ENCODE data around the gene NPTN. TPM values are rescaled to one million over a fixed set of nuclear protein-coding genes. Genes with fewer than 3 reads are reported as not detected.

The NPTN gene
- total and polyA plus RNA-seq, 2 experiments from 2014 or later = 56.3 to 113 TPM

DNA sequence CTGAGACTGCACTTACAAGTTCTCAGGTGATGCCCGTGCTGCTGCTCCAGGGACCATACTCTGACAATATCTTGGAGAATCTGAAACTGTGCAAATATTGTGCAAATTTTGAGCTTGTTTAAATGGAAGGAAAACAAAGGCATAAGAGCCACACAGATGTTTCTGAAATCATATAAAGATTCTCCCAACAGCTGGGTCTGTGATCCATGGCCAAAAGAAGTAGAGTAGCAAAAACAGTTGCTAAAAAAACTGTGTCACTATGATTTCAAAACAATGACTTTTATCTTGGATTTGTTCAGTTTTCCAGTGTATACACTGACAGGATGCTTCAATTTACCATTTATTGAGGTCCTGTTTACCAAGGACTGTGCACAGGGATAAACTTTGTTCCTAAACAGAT, 25.3 kb downstream of the NPTN start:
- peaks cover 61% of the 10 kb centered on the region for H4K20me1 ChIP-seq (replicated peaks; ENCODE audit: insufficient read depth)
- TF ChIP-seq POLR2AphosphoS5 (IDR thresholded peaks at IDR 0.05; ENCODE audit: low read depth) = no peak
- TF ChIP-seq ETS1 (IDR thresholded peaks at IDR 0.05) = no peak
- TF ChIP-seq STAT1 (IDR thresholded peaks at IDR 0.05; ENCODE audit: unreplicated experiment) = no peak
- no peak for TF ChIP-seq EZH2phosphoT487 (IDR thresholded peaks at IDR 0.05; ENCODE audit: unreplicated experiment)
- TF ChIP-seq ZNF114 (CRISPR knock-in tag; IDR thresholded peaks at IDR 0.05) = no peak
- TF ChIP-seq JUNB (IDR thresholded peaks at IDR 0.05; ENCODE audit: unreplicated experiment) = no peak
- Mint-ChIP-seq H3K4me1 (peaks cover 45% of the 10 kb centered on the region), H3K36me3 (ENCODE audit: low read depth) (no peaks in the 10 kb centered on the region), H3K4me3 (no peak overlapping the region), H3K9me3 (no peaks in the 10 kb centered on the region), H3K27ac (no peak overlapping the region), H3K27me3 (ENCODE audit: insufficient read depth, low read depth, poor library complexity) (peaks cover 5% of the 10 kb centered on the region)
- H3K4me1 ChIP-seq (ENCODE audit: insufficient read depth) = peaks cover 47% of the 10 kb centered on the region
- no peaks in the 10 kb centered on the region for H3K36me3 ChIP-seq (ENCODE audit: insufficient read depth)
- H3K4me2 ChIP-seq = 0 out of 2 replicates have a peak overlapping the region, but pooled peaks have one; percentile 18
- H3K27me3 ChIP-seq (ENCODE audit: insufficient read depth) = no peaks in the 10 kb centered on the region
- ATAC-seq = no peak
- H2AFZ ChIP-seq = no peak overlapping the region
- peaks cover 99% of the 10 kb centered on the region for H3K79me2 ChIP-seq (replicated peaks; ENCODE audit: insufficient read depth)
- H3K9me2 ChIP-seq (ENCODE audit: insufficient read depth) = no peaks in the 10 kb centered on the region
- no peak overlapping the region for H3K4me3 ChIP-seq
- H3F3A ChIP-seq (replicated peaks; ENCODE audit: low read depth) = no peaks in the 10 kb centered on the region
- no peak overlapping the region for H3K27ac ChIP-seq (ENCODE audit: low read depth)
- no peak for DNase-seq (ENCODE audit: low spot score)

DNA sequence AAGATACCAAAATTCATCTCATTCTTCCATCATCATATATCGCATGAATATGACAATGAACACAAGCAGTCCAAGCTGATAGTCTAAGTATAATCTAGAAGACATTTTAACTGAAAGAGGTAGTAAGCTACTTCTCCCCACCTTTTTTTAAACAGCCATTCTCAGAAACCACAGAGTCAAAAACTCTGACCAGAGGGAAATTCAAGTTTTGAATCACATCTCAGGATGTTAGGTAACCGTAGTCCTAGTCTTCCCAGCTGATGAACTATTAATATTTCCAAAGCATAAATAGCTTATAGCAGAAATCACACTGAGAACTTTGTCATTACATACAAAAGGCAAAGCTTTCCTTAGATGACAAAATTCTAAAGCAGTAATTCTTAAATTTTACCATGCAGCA, 25.8 kb downstream of the NPTN start:
- peaks cover 43% of the 10 kb centered on the region for H3K4me1 Mint-ChIP-seq
- H3K27me3 ChIP-seq (ENCODE audit: insufficient read depth) = no peaks in the 10 kb centered on the region
- H3K4me1 ChIP-seq (ENCODE audit: insufficient read depth) = peaks cover 52% of the 10 kb centered on the region
- H3K27ac Mint-ChIP-seq = no peak overlapping the region
- H2AFZ ChIP-seq = no peak overlapping the region
- no peak for DNase-seq (ENCODE audit: low spot score)
- H3K36me3 Mint-ChIP-seq (ENCODE audit: low read depth) = no peaks in the 10 kb centered on the region
- no peak overlapping the region for H3K4me3 Mint-ChIP-seq
- H3K36me3 ChIP-seq (ENCODE audit: insufficient read depth) = no peaks in the 10 kb centered on the region
- peaks cover 5% of the 10 kb centered on the region for H3K27me3 Mint-ChIP-seq (ENCODE audit: insufficient read depth, low read depth, poor library complexity)
- no peak overlapping the region for H3K4me3 ChIP-seq
- H3K9me2 ChIP-seq (ENCODE audit: insufficient read depth) = no peaks in the 10 kb centered on the region
- no peak for ATAC-seq
- peak overlapping the region; percentile 18; the same call in 1 of the 2 replicates for H3K4me2 ChIP-seq
- no peak overlapping the region for H3K27ac ChIP-seq (ENCODE audit: low read depth)
- TF ChIP-seq POLR2AphosphoS5 (IDR thresholded peaks at IDR 0.05; ENCODE audit: low read depth) = no peak
- H3F3A ChIP-seq (replicated peaks; ENCODE audit: low read depth) = no peaks in the 10 kb centered on the region
- peaks cover 99% of the 10 kb centered on the region for H3K79me2 ChIP-seq (replicated peaks; ENCODE audit: insufficient read depth)
- H4K20me1 ChIP-seq (replicated peaks; ENCODE audit: insufficient read depth) = peaks cover 66% of the 10 kb centered on the region
- no peaks in the 10 kb centered on the region for H3K9me3 Mint-ChIP-seq

DNA sequence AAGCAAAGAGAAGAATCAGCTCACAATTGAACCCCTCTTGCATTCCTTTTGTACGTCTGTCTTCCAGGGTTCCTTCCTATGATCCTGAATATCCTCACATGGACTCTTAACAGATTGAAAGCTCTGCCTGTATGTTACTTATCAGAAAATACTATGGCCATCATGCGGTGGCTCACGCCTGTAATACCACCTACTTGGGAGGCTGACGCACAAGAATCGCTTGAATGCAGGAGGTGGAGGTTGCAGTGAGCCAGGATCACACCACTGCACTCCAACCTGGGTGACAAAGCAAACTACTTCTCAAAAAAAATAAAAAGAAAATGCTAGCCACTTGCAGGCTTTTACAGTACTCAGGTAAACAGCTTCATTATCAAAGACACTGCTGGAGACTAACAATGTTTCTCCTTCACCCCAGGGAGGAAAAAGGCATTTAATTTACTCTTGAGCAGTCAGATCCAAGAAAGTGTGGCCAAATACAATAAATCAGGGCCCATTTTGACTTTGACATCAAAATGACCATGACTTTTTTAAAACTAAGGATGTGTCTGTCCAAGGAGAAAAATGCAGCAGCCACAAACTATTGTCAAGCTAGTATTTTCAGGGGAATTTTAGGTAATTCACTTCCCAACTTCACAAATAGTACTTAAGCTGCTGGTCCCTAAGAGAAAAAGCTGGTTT, 27.3 kb downstream of the NPTN start:
- peak overlapping the region; percentile 24; the same call in 1 of the 2 replicates for H3K27ac ChIP-seq (ENCODE audit: low read depth)
- H3K4me3 Mint-ChIP-seq = no peak overlapping the region
- H3K9me2 ChIP-seq (ENCODE audit: insufficient read depth) = no peaks in the 10 kb centered on the region
- H3K27me3 Mint-ChIP-seq (ENCODE audit: insufficient read depth, low read depth, poor library complexity) = peaks cover 3% of the 10 kb centered on the region
- H3F3A ChIP-seq (replicated peaks; ENCODE audit: low read depth) = 0 out of 2 replicates have a peak, but pooled peaks cover 2% of the 10 kb centered on the region
- peaks cover 63% of the 10 kb centered on the region for H3K4me1 ChIP-seq (ENCODE audit: insufficient read depth)
- H2AFZ ChIP-seq = no peak overlapping the region
- ATAC-seq (peak; percentile 60), DNase-seq (ENCODE audit: low spot score) (peak; percentile 51)
- peaks cover 34% of the 10 kb centered on the region for H3K4me1 Mint-ChIP-seq
- no peaks in the 10 kb centered on the region for H3K27me3 ChIP-seq (ENCODE audit: insufficient read depth)
- peaks cover 99% of the 10 kb centered on the region for H3K79me2 ChIP-seq (replicated peaks; ENCODE audit: insufficient read depth)
- no peaks in the 10 kb centered on the region for H3K9me3 Mint-ChIP-seq
- peak overlapping the region; percentile 80; the same call in 1 of the 2 replicates for H3K27ac Mint-ChIP-seq
- H3K4me3 ChIP-seq = no peak overlapping the region
- no peaks in the 10 kb centered on the region for H3K36me3 ChIP-seq (ENCODE audit: insufficient read depth)
- peak overlapping the region; percentile 4; the same call in 1 of the 2 replicates for H3K4me2 ChIP-seq
- H4K20me1 ChIP-seq (replicated peaks; ENCODE audit: insufficient read depth) = peaks cover 74% of the 10 kb centered on the region
- no peaks in the 10 kb centered on the region for H3K36me3 Mint-ChIP-seq (ENCODE audit: low read depth)
- no peak for TF ChIP-seq STAT1 (IDR thresholded peaks at IDR 0.05; ENCODE audit: unreplicated experiment)
- TF ChIP-seq NANOG (IDR thresholded peaks at IDR 0.05; ENCODE audit: borderline replicate concordance) = no peak
- no peak for TF ChIP-seq EZH2phosphoT487 (IDR thresholded peaks at IDR 0.05; ENCODE audit: unreplicated experiment)
- TF ChIP-seq POLR2AphosphoS5 (IDR thresholded peaks at IDR 0.05; ENCODE audit: low read depth) = no peak
- TF ChIP-seq ETS1 (IDR thresholded peaks at IDR 0.05) = no peak
- TF ChIP-seq, protein P1, sequence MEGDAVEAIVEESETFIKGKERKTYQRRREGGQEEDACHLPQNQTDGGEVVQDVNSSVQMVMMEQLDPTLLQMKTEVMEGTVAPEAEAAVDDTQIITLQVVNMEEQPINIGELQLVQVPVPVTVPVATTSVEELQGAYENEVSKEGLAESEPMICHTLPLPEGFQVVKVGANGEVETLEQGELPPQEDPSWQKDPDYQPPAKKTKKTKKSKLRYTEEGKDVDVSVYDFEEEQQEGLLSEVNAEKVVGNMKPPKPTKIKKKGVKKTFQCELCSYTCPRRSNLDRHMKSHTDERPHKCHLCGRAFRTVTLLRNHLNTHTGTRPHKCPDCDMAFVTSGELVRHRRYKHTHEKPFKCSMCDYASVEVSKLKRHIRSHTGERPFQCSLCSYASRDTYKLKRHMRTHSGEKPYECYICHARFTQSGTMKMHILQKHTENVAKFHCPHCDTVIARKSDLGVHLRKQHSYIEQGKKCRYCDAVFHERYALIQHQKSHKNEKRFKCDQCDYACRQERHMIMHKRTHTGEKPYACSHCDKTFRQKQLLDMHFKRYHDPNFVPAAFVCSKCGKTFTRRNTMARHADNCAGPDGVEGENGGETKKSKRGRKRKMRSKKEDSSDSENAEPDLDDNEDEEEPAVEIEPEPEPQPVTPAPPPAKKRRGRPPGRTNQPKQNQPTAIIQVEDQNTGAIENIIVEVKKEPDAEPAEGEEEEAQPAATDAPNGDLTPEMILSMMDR (conservative IDR thresholded peaks at IDR 0.05; ENCODE audit: low read depth in 2 of 2) = no peak
- TF ChIP-seq, protein P2, sequence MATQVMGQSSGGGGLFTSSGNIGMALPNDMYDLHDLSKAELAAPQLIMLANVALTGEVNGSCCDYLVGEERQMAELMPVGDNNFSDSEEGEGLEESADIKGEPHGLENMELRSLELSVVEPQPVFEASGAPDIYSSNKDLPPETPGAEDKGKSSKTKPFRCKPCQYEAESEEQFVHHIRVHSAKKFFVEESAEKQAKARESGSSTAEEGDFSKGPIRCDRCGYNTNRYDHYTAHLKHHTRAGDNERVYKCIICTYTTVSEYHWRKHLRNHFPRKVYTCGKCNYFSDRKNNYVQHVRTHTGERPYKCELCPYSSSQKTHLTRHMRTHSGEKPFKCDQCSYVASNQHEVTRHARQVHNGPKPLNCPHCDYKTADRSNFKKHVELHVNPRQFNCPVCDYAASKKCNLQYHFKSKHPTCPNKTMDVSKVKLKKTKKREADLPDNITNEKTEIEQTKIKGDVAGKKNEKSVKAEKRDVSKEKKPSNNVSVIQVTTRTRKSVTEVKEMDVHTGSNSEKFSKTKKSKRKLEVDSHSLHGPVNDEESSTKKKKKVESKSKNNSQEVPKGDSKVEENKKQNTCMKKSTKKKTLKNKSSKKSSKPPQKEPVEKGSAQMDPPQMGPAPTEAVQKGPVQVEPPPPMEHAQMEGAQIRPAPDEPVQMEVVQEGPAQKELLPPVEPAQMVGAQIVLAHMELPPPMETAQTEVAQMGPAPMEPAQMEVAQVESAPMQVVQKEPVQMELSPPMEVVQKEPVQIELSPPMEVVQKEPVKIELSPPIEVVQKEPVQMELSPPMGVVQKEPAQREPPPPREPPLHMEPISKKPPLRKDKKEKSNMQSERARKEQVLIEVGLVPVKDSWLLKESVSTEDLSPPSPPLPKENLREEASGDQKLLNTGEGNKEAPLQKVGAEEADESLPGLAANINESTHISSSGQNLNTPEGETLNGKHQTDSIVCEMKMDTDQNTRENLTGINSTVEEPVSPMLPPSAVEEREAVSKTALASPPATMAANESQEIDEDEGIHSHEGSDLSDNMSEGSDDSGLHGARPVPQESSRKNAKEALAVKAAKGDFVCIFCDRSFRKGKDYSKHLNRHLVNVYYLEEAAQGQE (IDR thresholded peaks at IDR 0.05; ENCODE audit: unreplicated experiment) = no peak
- no peak for TF ChIP-seq JUNB (IDR thresholded peaks at IDR 0.05; ENCODE audit: unreplicated experiment)

Data from GM23338 (cell line).